ENCODE measurements around the gene LUZP2. TPM values are rescaled to one million over a fixed set of nuclear protein-coding genes. Genes with fewer than 3 reads are reported as not detected.

Gene LUZP2
- total and polyA plus RNA-seq, 4 donors = 0.05 TPM; not detected in 3

GRCh38 chr11:24759742-24760141 lies 262.9 kb downstream of the LUZP2 start:
- TF ChIP-seq, protein P1, sequence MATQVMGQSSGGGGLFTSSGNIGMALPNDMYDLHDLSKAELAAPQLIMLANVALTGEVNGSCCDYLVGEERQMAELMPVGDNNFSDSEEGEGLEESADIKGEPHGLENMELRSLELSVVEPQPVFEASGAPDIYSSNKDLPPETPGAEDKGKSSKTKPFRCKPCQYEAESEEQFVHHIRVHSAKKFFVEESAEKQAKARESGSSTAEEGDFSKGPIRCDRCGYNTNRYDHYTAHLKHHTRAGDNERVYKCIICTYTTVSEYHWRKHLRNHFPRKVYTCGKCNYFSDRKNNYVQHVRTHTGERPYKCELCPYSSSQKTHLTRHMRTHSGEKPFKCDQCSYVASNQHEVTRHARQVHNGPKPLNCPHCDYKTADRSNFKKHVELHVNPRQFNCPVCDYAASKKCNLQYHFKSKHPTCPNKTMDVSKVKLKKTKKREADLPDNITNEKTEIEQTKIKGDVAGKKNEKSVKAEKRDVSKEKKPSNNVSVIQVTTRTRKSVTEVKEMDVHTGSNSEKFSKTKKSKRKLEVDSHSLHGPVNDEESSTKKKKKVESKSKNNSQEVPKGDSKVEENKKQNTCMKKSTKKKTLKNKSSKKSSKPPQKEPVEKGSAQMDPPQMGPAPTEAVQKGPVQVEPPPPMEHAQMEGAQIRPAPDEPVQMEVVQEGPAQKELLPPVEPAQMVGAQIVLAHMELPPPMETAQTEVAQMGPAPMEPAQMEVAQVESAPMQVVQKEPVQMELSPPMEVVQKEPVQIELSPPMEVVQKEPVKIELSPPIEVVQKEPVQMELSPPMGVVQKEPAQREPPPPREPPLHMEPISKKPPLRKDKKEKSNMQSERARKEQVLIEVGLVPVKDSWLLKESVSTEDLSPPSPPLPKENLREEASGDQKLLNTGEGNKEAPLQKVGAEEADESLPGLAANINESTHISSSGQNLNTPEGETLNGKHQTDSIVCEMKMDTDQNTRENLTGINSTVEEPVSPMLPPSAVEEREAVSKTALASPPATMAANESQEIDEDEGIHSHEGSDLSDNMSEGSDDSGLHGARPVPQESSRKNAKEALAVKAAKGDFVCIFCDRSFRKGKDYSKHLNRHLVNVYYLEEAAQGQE (IDR thresholded peaks at IDR 0.05) = no peak
- TF ChIP-seq, protein P2, sequence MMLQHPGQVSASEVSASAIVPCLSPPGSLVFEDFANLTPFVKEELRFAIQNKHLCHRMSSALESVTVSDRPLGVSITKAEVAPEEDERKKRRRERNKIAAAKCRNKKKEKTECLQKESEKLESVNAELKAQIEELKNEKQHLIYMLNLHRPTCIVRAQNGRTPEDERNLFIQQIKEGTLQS (IDR thresholded peaks at IDR 0.05) = no peak
- TF ChIP-seq, protein P3, sequence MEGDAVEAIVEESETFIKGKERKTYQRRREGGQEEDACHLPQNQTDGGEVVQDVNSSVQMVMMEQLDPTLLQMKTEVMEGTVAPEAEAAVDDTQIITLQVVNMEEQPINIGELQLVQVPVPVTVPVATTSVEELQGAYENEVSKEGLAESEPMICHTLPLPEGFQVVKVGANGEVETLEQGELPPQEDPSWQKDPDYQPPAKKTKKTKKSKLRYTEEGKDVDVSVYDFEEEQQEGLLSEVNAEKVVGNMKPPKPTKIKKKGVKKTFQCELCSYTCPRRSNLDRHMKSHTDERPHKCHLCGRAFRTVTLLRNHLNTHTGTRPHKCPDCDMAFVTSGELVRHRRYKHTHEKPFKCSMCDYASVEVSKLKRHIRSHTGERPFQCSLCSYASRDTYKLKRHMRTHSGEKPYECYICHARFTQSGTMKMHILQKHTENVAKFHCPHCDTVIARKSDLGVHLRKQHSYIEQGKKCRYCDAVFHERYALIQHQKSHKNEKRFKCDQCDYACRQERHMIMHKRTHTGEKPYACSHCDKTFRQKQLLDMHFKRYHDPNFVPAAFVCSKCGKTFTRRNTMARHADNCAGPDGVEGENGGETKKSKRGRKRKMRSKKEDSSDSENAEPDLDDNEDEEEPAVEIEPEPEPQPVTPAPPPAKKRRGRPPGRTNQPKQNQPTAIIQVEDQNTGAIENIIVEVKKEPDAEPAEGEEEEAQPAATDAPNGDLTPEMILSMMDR (IDR thresholded peaks at IDR 0.05; ENCODE audit: low read depth, low read length, missing input control) = no peak
- TF ChIP-seq HNF4G (IDR thresholded peaks at IDR 0.05) (no peak), SP1 (IDR thresholded peaks at IDR 0.05) (no peak), EGR1 (IDR thresholded peaks at IDR 0.05; ENCODE audit: low read depth in 2 of 2) (no peak), YY1 (IDR thresholded peaks at IDR 0.05) (no peak), NR2F2 (IDR thresholded peaks at IDR 0.05) (no peak), RXRA (IDR thresholded peaks at IDR 0.05) (no peak), HNF4A (conservative IDR thresholded peaks at IDR 0.05) (no peak), FOXA1 (IDR thresholded peaks at IDR 0.05) (no peak), FOXA2 (IDR thresholded peaks at IDR 0.05) (no peak), RAD21 (IDR thresholded peaks at IDR 0.05) (no peak)
- TF ChIP-seq, protein P4, sequence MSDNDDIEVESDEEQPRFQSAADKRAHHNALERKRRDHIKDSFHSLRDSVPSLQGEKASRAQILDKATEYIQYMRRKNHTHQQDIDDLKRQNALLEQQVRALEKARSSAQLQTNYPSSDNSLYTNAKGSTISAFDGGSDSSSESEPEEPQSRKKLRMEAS (IDR thresholded peaks at IDR 0.05) = no peak
- Histone ChIP-seq H3K27me3 (ENCODE audit: control insufficient read depth in 4 of 4, insufficient read depth in 4 of 4, low read length in 3 of 4) (no peaks in the 10 kb centered on the region), H3K4me3 (ENCODE audit: low read depth in 1 of 3, low read length in 3 of 3) (no peak overlapping the region), H3K36me3 (ENCODE audit: control insufficient read depth in 4 of 4, insufficient read depth in 3 of 4, low read depth in 1 of 4, low read length in 3 of 4) (no peaks in the 10 kb centered on the region), H3K27ac (ENCODE audit: low read depth in 1 of 2, low read length in 2 of 2) (no peak overlapping the region), H3K9me3 (ENCODE audit: control insufficient read depth in 4 of 4, low read length in 3 of 4) (no peaks in the 10 kb centered on the region), H3K9ac (ENCODE audit: low read depth in 1 of 2, low read length in 2 of 2) (no peak overlapping the region), H3K4me1 (ENCODE audit: control insufficient read depth in 4 of 4, insufficient read depth in 4 of 4, low read length in 3 of 4) (no peaks in the 10 kb centered on the region)
- DNase-seq (ENCODE audit: low spot score) = no peak
- 89% methylated on average over 3 of the region's 3 CpGs for WGBS

DNA sequence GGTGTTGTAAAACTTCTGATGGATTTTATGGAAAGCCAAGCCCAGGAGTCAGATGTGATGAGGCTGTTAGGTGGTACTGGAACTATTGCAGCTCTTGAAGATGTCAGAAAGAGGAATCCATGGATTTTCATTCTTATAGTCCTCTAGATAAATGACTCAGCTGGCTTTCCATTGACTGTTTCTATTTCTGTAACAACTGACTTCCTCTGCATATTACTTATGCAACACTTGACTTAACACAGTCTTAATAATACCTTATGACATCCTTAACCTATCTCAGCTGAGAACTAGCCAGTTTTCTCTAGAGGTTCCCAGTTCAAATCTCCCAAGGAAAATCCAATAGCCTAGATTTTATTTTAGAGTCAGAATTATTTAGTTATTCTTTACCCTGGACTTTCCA lies 263.8 kb downstream of the LUZP2 start:
- Histone ChIP-seq H3K27me3 (ENCODE audit: control insufficient read depth in 4 of 4, insufficient read depth in 4 of 4, low read length in 3 of 4) (no peaks in the 10 kb centered on the region), H3K4me1 (ENCODE audit: control insufficient read depth in 4 of 4, insufficient read depth in 4 of 4, low read length in 3 of 4) (no peaks in the 10 kb centered on the region), H3K36me3 (ENCODE audit: control insufficient read depth in 4 of 4, insufficient read depth in 3 of 4, low read depth in 1 of 4, low read length in 3 of 4) (no peaks in the 10 kb centered on the region), H3K9ac (ENCODE audit: low read depth in 1 of 2, low read length in 2 of 2) (no peak overlapping the region), H3K9me3 (ENCODE audit: control insufficient read depth in 4 of 4, low read length in 3 of 4) (no peaks in the 10 kb centered on the region), H3K4me3 (ENCODE audit: low read depth in 1 of 3, low read length in 3 of 3) (no peak overlapping the region), H3K27ac (ENCODE audit: low read depth in 1 of 2, low read length in 2 of 2) (no peak overlapping the region)
- no peak for DNase-seq (ENCODE audit: low spot score)
- TF ChIP-seq NR2F2 (IDR thresholded peaks at IDR 0.05) (no peak), HNF4A (conservative IDR thresholded peaks at IDR 0.05) (no peak)

GRCh38 chr11:24762076-24762475 lies 265.2 kb downstream of the LUZP2 start:
- WGBS = 89% methylated on average over 2 of the region's 2 CpGs
- Histone ChIP-seq H3K9me3 (ENCODE audit: control insufficient read depth in 4 of 4, low read length in 3 of 4) (no peaks in the 10 kb centered on the region), H3K4me3 (ENCODE audit: low read depth in 1 of 3, low read length in 3 of 3) (no peak overlapping the region), H3K27me3 (ENCODE audit: control insufficient read depth in 4 of 4, insufficient read depth in 4 of 4, low read length in 3 of 4) (no peaks in the 10 kb centered on the region), H3K9ac (ENCODE audit: low read depth in 1 of 2, low read length in 2 of 2) (no peak overlapping the region), H3K4me1 (ENCODE audit: control insufficient read depth in 4 of 4, insufficient read depth in 4 of 4, low read length in 3 of 4) (no peaks in the 10 kb centered on the region), H3K36me3 (ENCODE audit: control insufficient read depth in 4 of 4, insufficient read depth in 3 of 4, low read depth in 1 of 4, low read length in 3 of 4) (no peaks in the 10 kb centered on the region), H3K27ac (ENCODE audit: low read depth in 1 of 2, low read length in 2 of 2) (no peak overlapping the region)
- TF ChIP-seq SP1 (IDR thresholded peaks at IDR 0.05) = no peak
- no peak for TF ChIP-seq RXRA (IDR thresholded peaks at IDR 0.05)
- no peak for TF ChIP-seq HNF4G (IDR thresholded peaks at IDR 0.05)
- TF ChIP-seq, protein P4 (IDR thresholded peaks at IDR 0.05) = no peak
- TF ChIP-seq GABPA (IDR thresholded peaks at IDR 0.05 in 1 of 2, conservative IDR thresholded peaks at IDR 0.05 in 1 of 2) = no peak
- DNase-seq (ENCODE audit: low spot score) = no peak

Data from liver (tissue), 9 donors.